GM11168 (cell line): Measurements from ENCODE around the gene HIBADH.

Source experiments
- in situ Hi-C: fragments of 300-500 bp; cut with MboI; formaldehyde crosslinking; loops from one replicate; pipeline ENCODE4 v1.12.0; 2022; ENCODE audit warnings: low sequenced_read_pairs; ENCODE audit not compliant: unreplicated experiment

Gene HIBADH

GRCh38 chr7:27662490-27663205, at the start of gene HIBADH:
Gene HIBADH (minus strand): TSS chr7:27662883. CDS start chr7:27662788, 95 bp downstream.
- in situ Hi-C loops = no loop called here

- in situ Hi-C loops = no loop called here
Observed at GRCh38 chr7:27712217-27712616, 49.5 kb upstream of the HIBADH start.

- in situ Hi-C loops = no loop called here
Observed at GRCh38 chr7:27709137-27710075, 46.7 kb upstream of the HIBADH start.

- in situ Hi-C loops = no loop called here
Observed at GRCh38 chr7:27708485-27708884, 45.8 kb upstream of the HIBADH start.

- in situ Hi-C loops = no loop called here
Observed at GRCh38 chr7:27705200-27705594, 42.5 kb upstream of the HIBADH start.

- in situ Hi-C loops = no loop called here
Observed at GRCh38 chr7:27704422-27705199, 41.9 kb upstream of the HIBADH start.

GRCh38 chr7:27703181-27703580, 40.5 kb upstream of the HIBADH start:
- in situ Hi-C loops = no loop called here

GRCh38 chr7:27700501-27700900, 37.8 kb upstream of the HIBADH start:
- in situ Hi-C loops = no loop called here

GRCh38 chr7:27699751-27700150, 37.1 kb upstream of the HIBADH start:
- in situ Hi-C loops = no loop called here

- in situ Hi-C loops = no loop called here
Observed at GRCh38 chr7:27697861-27698430, 35.3 kb upstream of the HIBADH start.

GRCh38 chr7:27695096-27695495, 32.4 kb upstream of the HIBADH start:
- in situ Hi-C loops = no loop called here

GRCh38 chr7:27693794-27694193, 31.1 kb upstream of the HIBADH start:
- in situ Hi-C loops = no loop called here

- in situ Hi-C loops = no loop called here
Observed at GRCh38 chr7:27690649-27691048, 28.0 kb upstream of the HIBADH start.

- in situ Hi-C loops = no loop called here
Observed at GRCh38 chr7:27689591-27690164, 27.0 kb upstream of the HIBADH start.

GRCh38 chr7:27689150-27689549, 26.5 kb upstream of the HIBADH start:
- in situ Hi-C loops = no loop called here

- in situ Hi-C loops = no loop called here
Observed at GRCh38 chr7:27688646-27689045, 26.0 kb upstream of the HIBADH start.

GRCh38 chr7:27688056-27688455, 25.4 kb upstream of the HIBADH start:
- in situ Hi-C loops = no loop called here

- in situ Hi-C loops = no loop called here
Observed at GRCh38 chr7:27686315-27686714, 23.6 kb upstream of the HIBADH start.

GRCh38 chr7:27685893-27686292, 23.2 kb upstream of the HIBADH start:
- in situ Hi-C loops = no loop called here

- in situ Hi-C loops = no loop called here
Observed at GRCh38 chr7:27685209-27685608, 22.5 kb upstream of the HIBADH start.
